SK-N-SH treated with all-trans-retinoic acid at 6 μM for 48 hours (cell line): ENCODE data around the gene LMF1.

ENCODE experiments used
- ATAC-seq: fragments of 200-7000 bp; cut with Tn5 transposase; 3 replicates; pipeline ENCODE4 v1.9.1; 2020; ENCODE audit warnings: mild to moderate bottlenecking, moderate library complexity
- ARNTL ChIP-seq: fragments of 450-650 bp; formaldehyde crosslinking; IDR thresholded peaks from 2 replicates; pipeline ENCODE4 v1.5.0; 2020; ENCODE audit warnings: low read depth, mild to moderate bottlenecking, moderate library complexity, borderline replicate concordance
- BACH2 ChIP-seq: fragments of 250-450 bp; sonication (Bioruptor Pico); IDR thresholded peaks from 2 replicates; pipeline ENCODE4 v1.9.0; 2021; ENCODE audit warnings: mild to moderate bottlenecking, borderline replicate concordance
- CSDC2 ChIP-seq: fragments of 250-450 bp; sonication (Bioruptor Pico); IDR thresholded peaks from 2 replicates; pipeline ENCODE4 v1.5.0; 2020; ENCODE audit warnings: mild to moderate bottlenecking, moderate library complexity
- GLIS3 ChIP-seq: fragments of 250-450 bp; sonication (Bioruptor Pico); IDR thresholded peaks from 2 replicates; pipeline ENCODE4 v1.5.0; 2020; ENCODE audit warnings: mild to moderate bottlenecking, moderate library complexity
- ISL1 ChIP-seq: fragments of 250-450 bp; sonication (Bioruptor Pico); IDR thresholded peaks from 2 replicates; pipeline ENCODE4 v2.1.2; 2022; ENCODE audit warnings: mild to moderate bottlenecking, moderate library complexity
- OSR1 ChIP-seq: fragments of 250-450 bp; sonication (Bioruptor Pico); IDR thresholded peaks from 2 replicates; pipeline ENCODE4 v1.8.0; 2022; ENCODE audit warnings: moderate library complexity, mild to moderate bottlenecking, inconsistent platforms
- PPARA ChIP-seq: fragments of 250-450 bp; sonication (Bioruptor Pico); IDR thresholded peaks from 2 replicates; pipeline ENCODE4 v1.5.0; 2020; ENCODE audit warnings: mild to moderate bottlenecking, borderline replicate concordance
- RARB ChIP-seq: fragments of 250-450 bp; sonication (Bioruptor Pico); IDR thresholded peaks from 2 replicates; pipeline ENCODE4 v1.8.0; 2021; ENCODE audit warnings: mild to moderate bottlenecking, moderate library complexity
- TCF4 ChIP-seq: fragments of 250-450 bp; sonication (Bioruptor Pico); IDR thresholded peaks from 2 replicates; pipeline ENCODE4 v1.8.0; 2021; ENCODE audit warnings: mild to moderate bottlenecking, moderate library complexity, borderline replicate concordance
- ZFP30 ChIP-seq: fragments of 450-650 bp; formaldehyde crosslinking; IDR thresholded peaks from 2 replicates; pipeline ENCODE4 v1.5.0; 2022; ENCODE audit warnings: mild to moderate bottlenecking, moderate library complexity
- ZNF565 ChIP-seq: fragments of 450-650 bp; formaldehyde crosslinking; conservative IDR thresholded peaks from 2 replicates; pipeline ENCODE4 v1.5.0; 2020; ENCODE audit warnings: low read depth, mild to moderate bottlenecking, moderate library complexity
- ZNF70 ChIP-seq: fragments of 450-650 bp; formaldehyde crosslinking; IDR thresholded peaks from 2 replicates; pipeline ENCODE4 v1.5.0; 2020; ENCODE audit warnings: mild to moderate bottlenecking, moderate library complexity
- ZNF8 ChIP-seq: fragments of 450-650 bp; formaldehyde crosslinking; IDR thresholded peaks from 2 replicates; pipeline ENCODE4 v1.5.0; 2020; ENCODE audit warnings: mild to moderate bottlenecking, moderate library complexity
- TF ChIP-seq, protein P1 (sequence below): fragments of 250-450 bp; sonication (Bioruptor Pico); IDR thresholded peaks from 2 replicates; pipeline ENCODE4 v1.5.1; 2020; ENCODE audit warnings: low read depth, mild to moderate bottlenecking, moderate library complexity
- TF ChIP-seq, protein P2 (sequence below): fragments of 250-450 bp; sonication (Bioruptor Pico); IDR thresholded peaks from 2 replicates; pipeline ENCODE4 v1.5.0; 2020; ENCODE audit warnings: mild to moderate bottlenecking, moderate library complexity
- TF ChIP-seq, protein P3 (sequence below): fragments of 250-450 bp; sonication (Bioruptor Pico); IDR thresholded peaks from 2 replicates; pipeline ENCODE4 v1.8.0; 2020; ENCODE audit warnings: mild to moderate bottlenecking, moderate library complexity, borderline replicate concordance
- TF ChIP-seq, protein P4 (sequence below): fragments of 250-450 bp; sonication (Bioruptor Pico); IDR thresholded peaks from 2 replicates; pipeline ENCODE4 v1.8.0; 2021; ENCODE audit warnings: low read depth, mild to moderate bottlenecking, moderate library complexity, borderline replicate concordance
- TF ChIP-seq, protein P5 (sequence below): fragments of 250-450 bp; sonication (Bioruptor Pico); IDR thresholded peaks from 2 replicates; pipeline ENCODE4 v1.5.1; 2021; ENCODE audit warnings: mild to moderate bottlenecking, moderate library complexity

Gene LMF1

DNA sequence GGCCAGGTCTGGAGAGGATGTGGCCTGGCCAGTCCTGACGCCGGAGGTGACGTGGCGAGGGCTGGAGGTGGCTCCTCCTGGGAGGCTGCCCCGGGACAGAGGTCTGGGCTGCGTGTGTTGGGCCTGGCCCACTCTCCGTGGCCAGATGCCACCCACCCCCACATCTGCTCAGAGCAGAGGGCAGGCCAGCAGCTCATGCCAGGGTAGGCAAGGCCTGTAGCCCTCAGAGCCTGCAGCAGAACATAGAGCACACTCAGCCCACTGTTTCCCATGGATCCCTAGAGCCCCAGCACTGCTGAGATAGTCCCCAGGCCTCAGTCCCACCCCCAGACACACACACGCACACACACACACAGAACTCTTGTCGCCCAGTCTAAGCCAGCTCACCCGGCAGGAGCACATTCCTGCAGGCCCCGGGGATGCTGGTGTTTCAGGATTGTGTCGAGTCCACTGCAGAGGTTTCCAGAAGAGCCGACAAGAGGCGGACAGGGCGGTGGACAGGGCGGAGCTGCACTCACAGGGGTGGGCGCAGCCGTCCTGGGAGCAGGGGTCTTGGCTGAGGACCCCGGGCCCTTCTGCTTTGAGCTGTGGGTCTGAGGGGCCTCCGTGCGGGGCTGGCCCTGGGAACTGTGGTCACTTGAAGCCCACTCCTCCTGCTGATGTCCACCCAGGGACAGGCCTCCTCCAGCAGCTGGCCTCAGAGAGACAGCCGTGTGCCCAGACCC is 44.1 kb upstream of the LMF1 start:
- no peak for ATAC-seq
- TF ChIP-seq ZNF8 (CRISPR knock-in tag), result no peak
- TF ChIP-seq, protein P1, sequence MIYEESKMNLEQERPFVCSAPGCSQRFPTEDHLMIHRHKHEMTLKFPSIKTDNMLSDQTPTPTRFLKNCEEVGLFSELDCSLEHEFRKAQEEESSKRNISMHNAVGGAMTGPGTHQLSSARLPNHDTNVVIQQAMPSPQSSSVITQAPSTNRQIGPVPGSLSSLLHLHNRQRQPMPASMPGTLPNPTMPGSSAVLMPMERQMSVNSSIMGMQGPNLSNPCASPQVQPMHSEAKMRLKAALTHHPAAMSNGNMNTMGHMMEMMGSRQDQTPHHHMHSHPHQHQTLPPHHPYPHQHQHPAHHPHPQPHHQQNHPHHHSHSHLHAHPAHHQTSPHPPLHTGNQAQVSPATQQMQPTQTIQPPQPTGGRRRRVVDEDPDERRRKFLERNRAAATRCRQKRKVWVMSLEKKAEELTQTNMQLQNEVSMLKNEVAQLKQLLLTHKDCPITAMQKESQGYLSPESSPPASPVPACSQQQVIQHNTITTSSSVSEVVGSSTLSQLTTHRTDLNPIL, result no peak
- TF ChIP-seq, protein P2, sequence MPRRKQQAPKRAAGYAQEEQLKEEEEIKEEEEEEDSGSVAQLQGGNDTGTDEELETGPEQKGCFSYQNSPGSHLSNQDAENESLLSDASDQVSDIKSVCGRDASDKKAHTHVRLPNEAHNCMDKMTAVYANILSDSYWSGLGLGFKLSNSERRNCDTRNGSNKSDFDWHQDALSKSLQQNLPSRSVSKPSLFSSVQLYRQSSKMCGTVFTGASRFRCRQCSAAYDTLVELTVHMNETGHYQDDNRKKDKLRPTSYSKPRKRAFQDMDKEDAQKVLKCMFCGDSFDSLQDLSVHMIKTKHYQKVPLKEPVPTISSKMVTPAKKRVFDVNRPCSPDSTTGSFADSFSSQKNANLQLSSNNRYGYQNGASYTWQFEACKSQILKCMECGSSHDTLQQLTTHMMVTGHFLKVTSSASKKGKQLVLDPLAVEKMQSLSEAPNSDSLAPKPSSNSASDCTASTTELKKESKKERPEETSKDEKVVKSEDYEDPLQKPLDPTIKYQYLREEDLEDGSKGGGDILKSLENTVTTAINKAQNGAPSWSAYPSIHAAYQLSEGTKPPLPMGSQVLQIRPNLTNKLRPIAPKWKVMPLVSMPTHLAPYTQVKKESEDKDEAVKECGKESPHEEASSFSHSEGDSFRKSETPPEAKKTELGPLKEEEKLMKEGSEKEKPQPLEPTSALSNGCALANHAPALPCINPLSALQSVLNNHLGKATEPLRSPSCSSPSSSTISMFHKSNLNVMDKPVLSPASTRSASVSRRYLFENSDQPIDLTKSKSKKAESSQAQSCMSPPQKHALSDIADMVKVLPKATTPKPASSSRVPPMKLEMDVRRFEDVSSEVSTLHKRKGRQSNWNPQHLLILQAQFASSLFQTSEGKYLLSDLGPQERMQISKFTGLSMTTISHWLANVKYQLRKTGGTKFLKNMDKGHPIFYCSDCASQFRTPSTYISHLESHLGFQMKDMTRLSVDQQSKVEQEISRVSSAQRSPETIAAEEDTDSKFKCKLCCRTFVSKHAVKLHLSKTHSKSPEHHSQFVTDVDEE, result no peak
- no peak for TF ChIP-seq ZNF70 (CRISPR knock-in tag)
- TF ChIP-seq PPARA (CRISPR knock-in tag), result no peak
- TF ChIP-seq ARNTL (CRISPR knock-in tag), result no peak
- TF ChIP-seq RARB (CRISPR knock-in tag), result no peak
- no peak for TF ChIP-seq ZFP30 (CRISPR knock-in tag)
- TF ChIP-seq ISL1 (CRISPR knock-in tag), result no peak
- no peak for TF ChIP-seq OSR1 (CRISPR knock-in tag)
- TF ChIP-seq, protein P3, sequence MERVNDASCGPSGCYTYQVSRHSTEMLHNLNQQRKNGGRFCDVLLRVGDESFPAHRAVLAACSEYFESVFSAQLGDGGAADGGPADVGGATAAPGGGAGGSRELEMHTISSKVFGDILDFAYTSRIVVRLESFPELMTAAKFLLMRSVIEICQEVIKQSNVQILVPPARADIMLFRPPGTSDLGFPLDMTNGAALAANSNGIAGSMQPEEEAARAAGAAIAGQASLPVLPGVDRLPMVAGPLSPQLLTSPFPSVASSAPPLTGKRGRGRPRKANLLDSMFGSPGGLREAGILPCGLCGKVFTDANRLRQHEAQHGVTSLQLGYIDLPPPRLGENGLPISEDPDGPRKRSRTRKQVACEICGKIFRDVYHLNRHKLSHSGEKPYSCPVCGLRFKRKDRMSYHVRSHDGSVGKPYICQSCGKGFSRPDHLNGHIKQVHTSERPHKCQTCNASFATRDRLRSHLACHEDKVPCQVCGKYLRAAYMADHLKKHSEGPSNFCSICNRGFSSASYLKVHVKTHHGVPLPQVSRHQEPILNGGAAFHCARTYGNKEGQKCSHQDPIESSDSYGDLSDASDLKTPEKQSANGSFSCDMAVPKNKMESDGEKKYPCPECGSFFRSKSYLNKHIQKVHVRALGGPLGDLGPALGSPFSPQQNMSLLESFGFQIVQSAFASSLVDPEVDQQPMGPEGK (CRISPR knock-in tag), result no peak

DNA sequence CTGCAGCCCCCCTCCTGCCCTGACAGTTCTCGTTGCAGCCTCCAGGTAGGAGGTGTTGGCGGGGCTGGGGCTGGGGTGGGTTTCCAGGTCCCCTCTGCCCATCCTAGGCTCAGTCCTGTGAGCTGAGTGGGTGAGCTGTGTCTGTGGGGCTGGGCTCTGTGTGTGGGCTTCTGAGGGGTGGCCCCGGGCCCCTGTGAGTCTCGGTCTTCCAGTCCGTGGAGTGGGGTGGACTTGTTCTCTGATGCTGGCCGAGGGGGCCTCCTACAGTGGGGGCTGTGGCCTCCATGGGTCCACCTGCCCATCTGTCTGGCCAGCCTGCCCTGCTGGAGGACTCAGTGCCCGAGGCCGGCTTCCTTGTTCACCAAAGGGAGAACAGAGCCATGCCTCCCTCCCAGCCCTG is 43.4 kb upstream of the LMF1 start:
- no peak for TF ChIP-seq GLIS3 (CRISPR knock-in tag)
- no peak for TF ChIP-seq PPARA (CRISPR knock-in tag)
- TF ChIP-seq, protein P4, sequence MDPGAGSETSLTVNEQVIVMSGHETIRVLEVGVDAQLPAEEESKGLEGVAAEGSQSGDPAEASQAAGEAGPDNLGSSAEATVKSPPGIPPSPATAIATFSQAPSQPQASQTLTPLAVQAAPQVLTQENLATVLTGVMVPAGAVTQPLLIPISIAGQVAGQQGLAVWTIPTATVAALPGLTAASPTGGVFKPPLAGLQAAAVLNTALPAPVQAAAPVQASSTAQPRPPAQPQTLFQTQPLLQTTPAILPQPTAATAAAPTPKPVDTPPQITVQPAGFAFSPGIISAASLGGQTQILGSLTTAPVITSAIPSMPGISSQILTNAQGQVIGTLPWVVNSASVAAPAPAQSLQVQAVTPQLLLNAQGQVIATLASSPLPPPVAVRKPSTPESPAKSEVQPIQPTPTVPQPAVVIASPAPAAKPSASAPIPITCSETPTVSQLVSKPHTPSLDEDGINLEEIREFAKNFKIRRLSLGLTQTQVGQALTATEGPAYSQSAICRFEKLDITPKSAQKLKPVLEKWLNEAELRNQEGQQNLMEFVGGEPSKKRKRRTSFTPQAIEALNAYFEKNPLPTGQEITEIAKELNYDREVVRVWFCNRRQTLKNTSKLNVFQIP (CRISPR knock-in tag), result no peak
- no peak for TF ChIP-seq CSDC2 (CRISPR knock-in tag)
- TF ChIP-seq, protein P1, result no peak
- no peak for TF ChIP-seq TCF4
- TF ChIP-seq, protein P2, result no peak
- TF ChIP-seq BACH2 (CRISPR knock-in tag), result no peak
- no peak for TF ChIP-seq ZNF565 (CRISPR knock-in tag)
- TF ChIP-seq, protein P5, sequence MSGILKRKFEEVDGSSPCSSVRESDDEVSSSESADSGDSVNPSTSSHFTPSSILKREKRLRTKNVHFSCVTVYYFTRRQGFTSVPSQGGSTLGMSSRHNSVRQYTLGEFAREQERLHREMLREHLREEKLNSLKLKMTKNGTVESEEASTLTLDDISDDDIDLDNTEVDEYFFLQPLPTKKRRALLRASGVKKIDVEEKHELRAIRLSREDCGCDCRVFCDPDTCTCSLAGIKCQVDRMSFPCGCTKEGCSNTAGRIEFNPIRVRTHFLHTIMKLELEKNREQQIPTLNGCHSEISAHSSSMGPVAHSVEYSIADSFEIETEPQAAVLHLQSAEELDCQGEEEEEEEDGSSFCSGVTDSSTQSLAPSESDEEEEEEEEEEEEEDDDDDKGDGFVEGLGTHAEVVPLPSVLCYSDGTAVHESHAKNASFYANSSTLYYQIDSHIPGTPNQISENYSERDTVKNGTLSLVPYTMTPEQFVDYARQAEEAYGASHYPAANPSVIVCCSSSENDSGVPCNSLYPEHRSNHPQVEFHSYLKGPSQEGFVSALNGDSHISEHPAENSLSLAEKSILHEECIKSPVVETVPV, result no peak
- TF ChIP-seq ZNF70 (CRISPR knock-in tag), result no peak
- TF ChIP-seq ISL1 (CRISPR knock-in tag), result no peak
- TF ChIP-seq RARB (CRISPR knock-in tag), result no peak
- ATAC-seq, result no peak
